Glutamatergic neuron (in vitro differentiated cells): Measurements from ENCODE around the gene KANSL2. TPM values are rescaled to one million over a fixed set of nuclear protein-coding genes. Genes with fewer than 3 reads are reported as not detected.
"Not testable (repeated sequence)": the region's sequence is repeated elsewhere in the genome, so short reads cannot be mapped to it uniquely, and the experiment has no call there.

Source experiments
- DNase-seq: peaks from one replicate; pipeline ENCODE4 v3.0.0; 2022
- H3K27ac Mint-ChIP-seq: one replicate; pipeline ENCODE4 v1.8.0; 2020; ENCODE audit warnings: mild to moderate bottlenecking, mixed read lengths, inconsistent platforms; ENCODE audit not compliant: unreplicated experiment
- H3K27me3 Mint-ChIP-seq: one replicate; pipeline ENCODE4 v1.8.0; 2020; ENCODE audit warnings: mild to moderate bottlenecking, moderate library complexity, mixed read lengths, inconsistent platforms; ENCODE audit not compliant: unreplicated experiment
- H3K36me3 Mint-ChIP-seq: one replicate; pipeline ENCODE4 v1.8.0; 2020; ENCODE audit warnings: mild to moderate bottlenecking, mixed read lengths, inconsistent platforms; ENCODE audit not compliant: unreplicated experiment
- H3K4me1 Mint-ChIP-seq: one replicate; pipeline ENCODE4 v1.8.0; 2020; ENCODE audit warnings: mild to moderate bottlenecking, low read depth, mixed read lengths, inconsistent platforms; ENCODE audit not compliant: unreplicated experiment
- H3K4me3 Mint-ChIP-seq: one replicate; pipeline ENCODE4 v1.8.0; 2020; ENCODE audit warnings: mild to moderate bottlenecking, mixed read lengths, inconsistent platforms; ENCODE audit not compliant: unreplicated experiment
- H3K9me3 Mint-ChIP-seq: one replicate; pipeline ENCODE4 v1.8.0; 2020; ENCODE audit warnings: mild to moderate bottlenecking, moderate library complexity, mixed read lengths, inconsistent platforms; ENCODE audit not compliant: unreplicated experiment
- CTCF ChIP-seq: fragments of 200-600 bp; sonication (generic); IDR thresholded peaks from one replicate; pipeline ENCODE4 v1.5.0; 2021; ENCODE audit not compliant: partially characterized antibody, unreplicated experiment
- total RNA-seq: library from RNA; stranded (reverse); fragmentation: NEBNext Ultra II Directional; extraction: Animal tissue kit (Norgen Biotek cat#: 25700); gene quantifications from one replicate; pipeline ENCODE4 v1.2.1, GENCODE V29; 2021; ENCODE audit not compliant: unreplicated experiment

KANSL2 gene
- total RNA-seq, 1 donor from 2014 or later, result 48.9 TPM

DNA sequence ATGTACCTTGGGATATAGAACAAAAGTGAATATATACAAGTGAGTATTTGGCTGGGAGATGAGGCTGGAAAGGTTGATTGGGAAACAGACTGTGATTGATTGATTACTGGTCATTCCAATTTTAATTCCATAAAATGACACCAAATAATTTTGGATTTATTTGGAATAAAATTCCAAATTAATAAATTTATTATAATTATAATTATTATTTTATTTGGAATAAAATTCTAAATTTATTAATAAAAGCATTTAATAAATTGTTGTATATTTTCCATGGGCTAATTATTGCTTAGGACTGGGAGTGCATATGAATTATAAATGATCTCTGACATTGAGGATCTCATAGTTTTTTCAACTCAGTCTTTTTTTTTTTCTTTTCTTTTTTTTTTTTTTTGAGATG is 51.7 kb downstream of the KANSL2 start:
- no peak overlapping the region for H3K27ac Mint-ChIP-seq
- TF ChIP-seq CTCF, result no peak
- no peak for DNase-seq
- H3K4me1 Mint-ChIP-seq, result peaks cover 6% of the 10 kb centered on the region
- H3K9me3 Mint-ChIP-seq, result no peaks in the 10 kb centered on the region
- H3K27me3 Mint-ChIP-seq, result peaks cover 2% of the 10 kb centered on the region
- H3K36me3 Mint-ChIP-seq, result peaks cover 6% of the 10 kb centered on the region
- no peak overlapping the region for H3K4me3 Mint-ChIP-seq

DNA sequence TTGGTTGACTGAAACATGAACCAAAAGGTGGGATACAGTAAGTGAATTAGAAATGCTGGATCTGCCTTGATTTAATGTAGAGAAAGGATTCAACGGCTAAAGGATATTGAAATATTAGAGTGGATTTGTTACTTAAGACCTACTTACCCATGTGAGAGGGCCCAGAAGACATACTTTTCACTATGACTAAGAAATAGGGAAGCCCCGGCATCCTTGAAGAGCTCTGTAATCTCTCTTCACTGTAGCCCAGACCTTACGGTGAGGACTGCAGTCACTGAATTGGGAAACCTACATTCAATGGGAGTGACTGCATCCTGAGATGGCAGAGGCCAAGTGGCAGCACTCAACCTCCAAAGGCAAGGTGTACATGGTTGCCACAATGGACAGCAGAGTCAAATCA is 52.5 kb downstream of the KANSL2 start:
- H3K4me3 Mint-ChIP-seq, result no peak overlapping the region
- peaks cover 6% of the 10 kb centered on the region for H3K4me1 Mint-ChIP-seq
- peaks cover 6% of the 10 kb centered on the region for H3K36me3 Mint-ChIP-seq
- peaks cover 2% of the 10 kb centered on the region for H3K27me3 Mint-ChIP-seq
- no peak for TF ChIP-seq CTCF
- no peak overlapping the region for H3K27ac Mint-ChIP-seq
- peaks cover 2% of the 10 kb centered on the region for H3K9me3 Mint-ChIP-seq
- no peak for DNase-seq

GRCh38 chr12:48627556-48627955 is 54.5 kb downstream of the KANSL2 start:
- DNase-seq, result no peak

GRCh38 chr12:48622997-48623396 is 59.0 kb downstream of the KANSL2 start:
- H3K27ac Mint-ChIP-seq, H3K36me3 Mint-ChIP-seq, H3K4me1 Mint-ChIP-seq, H3K9me3 Mint-ChIP-seq, H3K27me3 Mint-ChIP-seq, DNase-seq, H3K4me3 Mint-ChIP-seq: not testable (repeated sequence)

More at GRCh38 chr12:48627556-48627955, 54.5 kb downstream of the KANSL2 start:
- no peak overlapping the region for H3K27ac Mint-ChIP-seq
- peaks cover 6% of the 10 kb centered on the region for H3K36me3 Mint-ChIP-seq
- no peak overlapping the region for H3K4me3 Mint-ChIP-seq
- peaks cover 6% of the 10 kb centered on the region for H3K4me1 Mint-ChIP-seq
- TF ChIP-seq CTCF, result no peak
- peaks cover 2% of the 10 kb centered on the region for H3K27me3 Mint-ChIP-seq
- peaks cover 2% of the 10 kb centered on the region for H3K9me3 Mint-ChIP-seq

- Mint-ChIP-seq H3K27me3 (peaks cover 4% of the 10 kb centered on the region), H3K36me3 (peaks cover 5% of the 10 kb centered on the region), H3K4me3 (no peak overlapping the region), H3K27ac (no peak overlapping the region), H3K4me1 (peaks cover 1% of the 10 kb centered on the region), H3K9me3 (peaks cover 4% of the 10 kb centered on the region)
- DNase-seq, result peak; percentile 75
- peak; percentile 95 for TF ChIP-seq CTCF
Measured at GRCh38 chr12:48618541-48618940, 63.5 kb downstream of the KANSL2 start.

DNA sequence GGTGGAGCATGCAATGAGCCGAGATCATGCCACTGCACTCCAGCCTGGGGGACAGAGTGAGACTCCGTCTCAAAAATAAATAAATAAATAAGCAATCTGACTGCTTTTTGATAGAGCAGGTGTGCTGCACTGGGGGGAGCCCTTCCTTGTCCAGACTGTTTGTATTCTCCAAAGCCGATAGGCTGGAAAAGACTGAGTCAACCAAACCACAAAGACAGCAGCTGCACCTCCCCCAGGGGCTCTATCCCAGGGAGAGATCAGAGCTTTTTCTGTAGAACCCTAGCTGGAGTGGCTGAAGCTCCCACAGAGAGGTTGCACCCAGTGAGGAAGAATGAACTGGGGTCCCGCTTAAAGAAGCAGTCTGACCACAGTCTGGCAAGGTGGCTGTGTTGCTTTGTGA is 66.4 kb downstream of the KANSL2 start:
- H3K27me3 Mint-ChIP-seq, result peaks cover 2% of the 10 kb centered on the region
- DNase-seq, result no peak
- H3K9me3 Mint-ChIP-seq, result peaks cover 4% of the 10 kb centered on the region
- H3K4me3 Mint-ChIP-seq, result no peak overlapping the region
- TF ChIP-seq CTCF, result no peak
- H3K27ac Mint-ChIP-seq, result no peak overlapping the region
- H3K4me1 Mint-ChIP-seq, result peaks cover 1% of the 10 kb centered on the region
- peaks cover 10% of the 10 kb centered on the region for H3K36me3 Mint-ChIP-seq
